ENCODE data around the gene CTAGE6.
"Not testable (repeated sequence)": the region's sequence is repeated elsewhere in the genome, so short reads cannot be mapped to it uniquely, and the experiment has no call there.

Gene CTAGE6

GRCh38 chr7:143715543-143716193 lies 41.8 kb downstream of the CTAGE6 start:
- not testable (repeated sequence) for DNase-seq (ENCODE audit: low read depth)

GRCh38 chr7:143714581-143715454 lies 42.7 kb downstream of the CTAGE6 start:
- DNase-seq (ENCODE audit: low read depth): not testable (repeated sequence)

- not testable (repeated sequence) for DNase-seq (ENCODE audit: low read depth)
Observed at GRCh38 chr7:143712381-143712780, 45.1 kb downstream of the CTAGE6 start.

GRCh38 chr7:143711727-143712324 lies 45.7 kb downstream of the CTAGE6 start:
- DNase-seq (ENCODE audit: low read depth): not testable (repeated sequence)

- DNase-seq (ENCODE audit: low read depth): not testable (repeated sequence)
Observed at GRCh38 chr7:143709895-143710294, 47.6 kb downstream of the CTAGE6 start.
